AG09309 (cell line): Measurements from ENCODE around the gene DSC1.

Experiments used
- DNase-seq: peaks from one replicate; pipeline ENCODE4 v3.0.0-alpha.2; 2010; ENCODE audit warnings: low read depth
- H3K4me3 ChIP-seq: 2 replicates; pipeline ENCODE4 v1.5.1; 2011; ENCODE audit warnings: mild to moderate bottlenecking, low read depth, low read length, moderate library complexity; ENCODE audit not compliant: control insufficient read depth
- TF ChIP-seq, protein P1 (sequence below): IDR thresholded peaks from 2 replicates; pipeline ENCODE4 v1.5.1; 2011; ENCODE audit warnings: mild to moderate bottlenecking, low read depth, low read length, inconsistent platforms; ENCODE audit not compliant: insufficient read depth, control insufficient read depth; ENCODE audit errors: missing control alignments

DSC1 gene

GRCh38 chr18:31156821-31157763 lies 5.6 kb downstream of the DSC1 start:
- DNase-seq, result no peak
- H3K4me3 ChIP-seq, result no peak overlapping the region
- TF ChIP-seq, protein P1, sequence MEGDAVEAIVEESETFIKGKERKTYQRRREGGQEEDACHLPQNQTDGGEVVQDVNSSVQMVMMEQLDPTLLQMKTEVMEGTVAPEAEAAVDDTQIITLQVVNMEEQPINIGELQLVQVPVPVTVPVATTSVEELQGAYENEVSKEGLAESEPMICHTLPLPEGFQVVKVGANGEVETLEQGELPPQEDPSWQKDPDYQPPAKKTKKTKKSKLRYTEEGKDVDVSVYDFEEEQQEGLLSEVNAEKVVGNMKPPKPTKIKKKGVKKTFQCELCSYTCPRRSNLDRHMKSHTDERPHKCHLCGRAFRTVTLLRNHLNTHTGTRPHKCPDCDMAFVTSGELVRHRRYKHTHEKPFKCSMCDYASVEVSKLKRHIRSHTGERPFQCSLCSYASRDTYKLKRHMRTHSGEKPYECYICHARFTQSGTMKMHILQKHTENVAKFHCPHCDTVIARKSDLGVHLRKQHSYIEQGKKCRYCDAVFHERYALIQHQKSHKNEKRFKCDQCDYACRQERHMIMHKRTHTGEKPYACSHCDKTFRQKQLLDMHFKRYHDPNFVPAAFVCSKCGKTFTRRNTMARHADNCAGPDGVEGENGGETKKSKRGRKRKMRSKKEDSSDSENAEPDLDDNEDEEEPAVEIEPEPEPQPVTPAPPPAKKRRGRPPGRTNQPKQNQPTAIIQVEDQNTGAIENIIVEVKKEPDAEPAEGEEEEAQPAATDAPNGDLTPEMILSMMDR, result no peak

GRCh38 chr18:31155498-31155897 lies 7.2 kb downstream of the DSC1 start:
- no peak overlapping the region for H3K4me3 ChIP-seq
- no peak for DNase-seq
- TF ChIP-seq, protein P1, result no peak

- H3K4me3 ChIP-seq, result no peak overlapping the region
- no peak for DNase-seq
- TF ChIP-seq, protein P1, result no peak
Observed at GRCh38 chr18:31154181-31154580, 8.5 kb downstream of the DSC1 start.

GRCh38 chr18:31149351-31149750 lies 13.3 kb downstream of the DSC1 start:
- TF ChIP-seq, protein P1, result no peak
- DNase-seq, result no peak
- H3K4me3 ChIP-seq, result no peak overlapping the region

DNA sequence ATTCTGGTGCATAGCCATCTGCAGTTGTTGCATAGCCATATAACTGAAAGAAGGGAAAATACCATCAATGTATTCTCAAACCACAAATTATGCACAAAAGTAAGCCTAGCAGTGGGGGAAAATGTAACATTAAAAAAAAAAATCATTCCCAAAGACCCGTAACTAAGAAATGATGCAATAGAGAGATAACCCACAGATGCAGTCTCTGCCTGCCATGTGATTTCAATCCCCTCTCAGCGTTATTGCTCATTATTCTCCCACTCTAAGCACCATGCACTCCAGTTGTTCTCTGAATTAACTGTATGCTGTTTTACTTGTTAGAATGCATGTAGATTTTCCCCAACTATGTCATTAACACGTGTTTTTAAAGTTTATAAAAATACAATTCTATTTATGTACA lies 14.1 kb downstream of the DSC1 start:
- no peak for DNase-seq
- TF ChIP-seq, protein P1, result no peak
- H3K4me3 ChIP-seq, result no peak overlapping the region

GRCh38 chr18:31146809-31147208 lies 15.8 kb downstream of the DSC1 start:
- TF ChIP-seq, protein P1, result no peak
- no peak for DNase-seq
- no peak overlapping the region for H3K4me3 ChIP-seq
